Anterior cingulate cortex (tissue), 58 donors: ENCODE results near the gene NPIPA8.
"Not testable (repeated sequence)": the region's sequence is repeated elsewhere in the genome, so short reads cannot be mapped to it uniquely, and the experiment has no call there.

Experiments used
- DNase-seq, 58 donors: peaks; one replicate each; lab custom pipeline; 2025; lab: John Stamatoyannopoulos, UW

The NPIPA8 gene

DNA sequence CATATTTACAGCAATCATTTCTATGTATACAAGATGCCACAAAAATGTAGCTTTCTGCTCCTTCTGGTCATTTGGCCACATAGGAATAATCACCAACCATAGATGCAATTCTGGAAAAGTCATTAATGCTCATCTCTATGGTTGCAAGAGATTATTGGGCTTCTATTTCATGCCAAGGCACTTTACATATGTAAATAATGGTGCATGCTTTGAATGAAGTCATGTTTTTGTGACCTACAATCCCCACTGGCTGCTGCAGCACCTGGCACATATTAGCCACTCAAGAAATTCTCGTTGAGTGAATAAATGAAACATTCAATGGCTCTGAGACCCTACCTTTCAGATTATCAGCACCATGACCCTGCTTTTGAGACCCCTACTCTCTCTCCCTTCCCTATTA is 50.2 kb downstream of the NPIPA8 start:
- DNase-seq = not testable (repeated sequence)

- DNase-seq = not testable (repeated sequence)
Measured at GRCh38 chr16:18280319-18280718, 56.2 kb downstream of the NPIPA8 start.

GRCh38 chr16:18276756-18277155 is 59.8 kb downstream of the NPIPA8 start:
- not testable (repeated sequence) for DNase-seq

GRCh38 chr16:18270171-18270570 is 66.4 kb downstream of the NPIPA8 start:
- not testable (repeated sequence) for DNase-seq
